GM12801 (cell line): ENCODE results near the gene DLG2.

Experiments used
- CTCF ChIP-seq: IDR thresholded peaks from one replicate; pipeline ENCODE4 v1.5.1; 2011; ENCODE audit warnings: control low read depth; ENCODE audit not compliant: insufficient read length; ENCODE audit errors: extremely low read depth

DLG2 gene

DNA sequence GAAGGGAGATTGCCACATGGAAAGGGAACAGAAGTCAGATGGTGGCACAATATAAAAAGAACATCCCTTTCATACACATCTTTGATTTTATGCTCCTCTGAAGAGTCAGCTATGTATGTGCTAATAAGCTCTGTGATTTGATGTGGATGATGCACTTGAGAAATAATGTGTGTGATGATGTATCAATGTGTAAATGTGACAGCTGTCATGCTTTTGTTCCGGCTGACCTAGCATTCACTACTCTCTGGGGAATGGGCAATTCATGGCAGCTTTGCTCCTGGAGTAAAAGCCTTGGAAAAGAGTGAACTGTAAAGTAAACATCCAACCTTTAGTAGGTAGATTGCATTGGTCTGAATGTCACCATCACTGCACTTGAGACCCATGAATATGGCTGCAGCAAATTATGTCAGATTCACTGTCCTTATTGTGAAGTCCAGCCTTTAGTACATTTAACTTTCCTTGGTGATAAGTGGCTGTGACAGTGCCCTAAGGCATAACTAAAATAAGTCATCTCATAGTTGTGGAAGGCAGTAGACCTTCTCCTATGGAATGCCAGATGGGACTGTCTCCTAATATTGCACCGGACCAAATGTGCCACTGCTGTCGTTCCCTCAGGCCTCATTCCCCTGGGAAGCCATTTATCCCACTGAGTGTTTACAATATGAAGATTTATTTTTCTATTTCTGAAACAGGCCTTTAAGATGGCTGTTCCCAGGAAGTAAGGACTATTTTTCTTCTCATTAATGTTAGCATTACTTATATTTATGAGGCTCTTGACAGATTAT, 2162.8 kb downstream of the DLG2 start:
- no peak for TF ChIP-seq CTCF

DNA sequence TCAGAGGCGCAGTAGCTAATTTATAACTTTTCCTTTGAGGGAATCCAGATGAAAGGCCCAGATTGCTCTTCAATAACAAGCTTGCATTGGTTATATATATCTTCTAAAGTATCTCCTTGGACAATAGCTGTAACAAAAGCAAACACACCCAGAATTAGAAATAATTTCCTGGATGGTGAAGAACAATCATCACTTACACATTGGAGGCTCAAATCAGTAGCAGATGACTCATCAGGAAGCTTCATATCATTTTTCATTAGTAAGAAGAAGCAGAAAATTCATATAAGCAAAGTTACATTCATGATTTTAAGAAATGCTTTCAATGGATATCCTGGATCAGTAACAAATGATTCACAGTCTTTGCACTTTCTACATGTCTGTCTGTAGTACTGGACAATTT, 2167.3 kb downstream of the DLG2 start:
- TF ChIP-seq CTCF: no peak

- TF ChIP-seq CTCF: no peak
Measured at GRCh38 chr11:83456566-83456965, 2170.6 kb downstream of the DLG2 start.

DNA sequence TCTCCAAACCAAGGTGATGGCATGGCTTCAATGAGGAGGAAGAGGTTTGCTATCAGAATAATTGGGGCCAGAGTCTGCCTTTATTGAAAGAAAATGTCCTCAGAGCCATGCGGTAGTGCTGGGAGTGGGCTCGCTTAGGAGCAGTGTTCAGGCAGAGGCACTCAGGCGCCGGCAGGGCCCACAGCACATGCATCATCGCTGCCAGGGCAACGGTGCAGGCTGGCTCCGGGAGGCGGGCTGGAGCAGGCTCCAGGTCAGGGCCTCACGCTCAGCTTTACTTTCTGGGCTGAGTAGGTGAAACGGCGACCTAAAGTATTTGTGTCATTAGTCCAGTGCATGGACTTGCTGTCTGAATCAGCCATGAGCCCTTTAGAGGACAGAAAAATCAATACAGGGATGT, 2171.1 kb downstream of the DLG2 start:
- no peak for TF ChIP-seq CTCF

- no peak for TF ChIP-seq CTCF
Measured at GRCh38 chr11:83455356-83455755, 2171.8 kb downstream of the DLG2 start.

- no peak for TF ChIP-seq CTCF
Measured at GRCh38 chr11:83454674-83455073, 2172.5 kb downstream of the DLG2 start.

DNA sequence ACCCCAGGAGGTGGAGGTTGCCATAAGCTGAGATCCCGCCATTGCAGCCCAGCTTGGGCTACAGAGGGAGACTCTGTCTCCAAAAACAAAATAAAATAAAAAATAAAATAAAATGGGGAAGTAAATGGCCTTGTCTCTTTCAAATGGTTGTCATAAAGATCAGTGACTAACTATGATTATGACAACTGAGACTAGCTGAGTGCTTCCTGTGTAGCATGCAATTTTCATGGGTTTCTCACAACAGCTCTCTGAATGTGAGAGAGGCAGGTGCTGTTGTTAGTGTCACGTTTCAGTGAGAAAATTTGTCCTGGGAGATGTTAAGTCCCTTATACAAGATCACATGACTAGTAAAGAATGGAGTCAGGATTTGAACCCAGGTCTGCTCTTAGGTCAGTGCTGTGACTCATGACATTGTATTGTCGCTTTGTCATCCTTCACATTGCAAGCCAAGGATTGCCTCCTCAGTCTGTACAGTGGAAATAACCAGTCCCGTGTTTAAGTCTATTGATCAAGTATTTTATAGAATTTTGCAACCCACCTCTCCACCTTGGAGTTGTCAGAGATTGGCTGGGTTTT, 2177.7 kb downstream of the DLG2 start:
- no peak for TF ChIP-seq CTCF
